ENCODE results near the gene MRPS18A. TPM values are rescaled to one million over a fixed set of nuclear protein-coding genes. Genes with fewer than 3 reads are reported as not detected.

MRPS18A gene
- total RNA-seq, 1 donor from 2014 or later, result 34.5 TPM

DNA sequence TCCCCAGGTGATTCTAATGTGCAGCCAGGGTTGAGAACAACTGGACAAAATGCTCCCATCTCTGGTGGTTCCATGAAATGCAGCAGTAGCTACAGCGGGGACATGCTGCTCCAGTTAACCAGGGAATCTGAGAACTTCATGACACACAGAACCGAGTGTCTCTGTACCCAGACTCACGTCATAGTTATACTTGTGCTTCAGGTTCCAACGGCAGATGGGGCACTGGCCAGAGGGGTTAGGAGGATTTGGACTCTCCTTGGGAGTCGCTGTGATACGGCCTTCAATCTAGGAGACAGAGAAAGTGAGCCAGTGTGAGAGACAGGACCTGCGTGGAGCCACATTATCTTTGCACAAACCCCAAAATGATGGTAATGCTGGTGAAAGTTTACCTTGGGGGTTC is 9.2 kb downstream of the MRPS18A start:
- Mint-ChIP-seq H3K36me3 (peaks cover 26% of the 10 kb centered on the region), H3K4me1 (peaks cover 5% of the 10 kb centered on the region), H3K27me3 (ENCODE audit: insufficient read depth, low read depth) (peaks cover 3% of the 10 kb centered on the region), H3K27ac (no peak overlapping the region), H3K9me3 (no peaks in the 10 kb centered on the region), H3K4me3 (no peak overlapping the region)
- H3K27me3 ChIP-seq, result no peaks in the 10 kb centered on the region
- no peaks in the 10 kb centered on the region for H3F3A ChIP-seq (ENCODE audit: low read depth)
- H3K4me2 ChIP-seq, result no peak overlapping the region
- DNase-seq (ENCODE audit: low spot score), result no peak
- H2AFZ ChIP-seq (replicated peaks), result no peak overlapping the region
- no peak overlapping the region for H3K27ac ChIP-seq
- peaks cover 36% of the 10 kb centered on the region for H3K79me2 ChIP-seq (ENCODE audit: low read depth)
- H3K9me3 ChIP-seq (ENCODE audit: low read depth), result no peaks in the 10 kb centered on the region
- H4K20me1 ChIP-seq (ENCODE audit: low read depth), result peaks cover 33% of the 10 kb centered on the region
- TF ChIP-seq EZH2phosphoT487 (IDR thresholded peaks at IDR 0.05), result no peak
- no peaks in the 10 kb centered on the region for H3K36me3 ChIP-seq
- no peak overlapping the region for H3K9ac ChIP-seq
- no peak overlapping the region for H3K4me3 ChIP-seq
- no peaks in the 10 kb centered on the region for H3K4me1 ChIP-seq

GRCh38 chr6:43677759-43678158 is 9.8 kb downstream of the MRPS18A start:
- H3K9ac ChIP-seq, result no peak overlapping the region
- peaks cover 3% of the 10 kb centered on the region for H3K27me3 Mint-ChIP-seq (ENCODE audit: insufficient read depth, low read depth)
- DNase-seq (ENCODE audit: low spot score), result no peak
- H3K4me2 ChIP-seq, result no peak overlapping the region
- H4K20me1 ChIP-seq (ENCODE audit: low read depth), result peaks cover 27% of the 10 kb centered on the region
- no peaks in the 10 kb centered on the region for H3K4me1 ChIP-seq
- H3K9me3 Mint-ChIP-seq, result no peaks in the 10 kb centered on the region
- H3K27ac ChIP-seq, result no peak overlapping the region
- H3K27ac Mint-ChIP-seq, result no peak overlapping the region
- no peaks in the 10 kb centered on the region for H3K27me3 ChIP-seq
- H3K36me3 Mint-ChIP-seq, result peaks cover 29% of the 10 kb centered on the region
- H3K79me2 ChIP-seq (ENCODE audit: low read depth), result peaks cover 30% of the 10 kb centered on the region
- H3F3A ChIP-seq (ENCODE audit: low read depth), result no peaks in the 10 kb centered on the region
- no peaks in the 10 kb centered on the region for H3K36me3 ChIP-seq
- no peaks in the 10 kb centered on the region for H3K9me3 ChIP-seq (ENCODE audit: low read depth)
- no peak overlapping the region for H2AFZ ChIP-seq (replicated peaks)
- no peak overlapping the region for H3K4me3 ChIP-seq
- peaks cover 5% of the 10 kb centered on the region for H3K4me1 Mint-ChIP-seq
- no peak for TF ChIP-seq EZH2phosphoT487 (IDR thresholded peaks at IDR 0.05)
- no peak for TF ChIP-seq EZH2 (IDR thresholded peaks at IDR 0.05)
- TF ChIP-seq CTCF (IDR thresholded peaks at IDR 0.05), result no peak
- no peak overlapping the region for H3K4me3 Mint-ChIP-seq

GRCh38 chr6:43676962-43677606 is 10.5 kb downstream of the MRPS18A start:
- Histone ChIP-seq H2AFZ (replicated peaks) (no peak overlapping the region), H3F3A (ENCODE audit: low read depth) (no peaks in the 10 kb centered on the region), H4K20me1 (ENCODE audit: low read depth) (peaks cover 21% of the 10 kb centered on the region), H3K36me3 (no peaks in the 10 kb centered on the region), H3K27ac (no peak overlapping the region), H3K9me3 (ENCODE audit: low read depth) (no peaks in the 10 kb centered on the region), H3K27me3 (no peaks in the 10 kb centered on the region), H3K4me2 (no peak overlapping the region), H3K4me3 (no peak overlapping the region), H3K9ac (no peak overlapping the region), H3K4me1 (no peaks in the 10 kb centered on the region), H3K79me2 (ENCODE audit: low read depth) (peaks cover 23% of the 10 kb centered on the region)
- Mint-ChIP-seq H3K36me3 (peaks cover 28% of the 10 kb centered on the region), H3K27ac (no peak overlapping the region), H3K27me3 (ENCODE audit: insufficient read depth, low read depth) (peaks cover 3% of the 10 kb centered on the region), H3K4me3 (no peak overlapping the region), H3K4me1 (peaks cover 5% of the 10 kb centered on the region), H3K9me3 (no peaks in the 10 kb centered on the region)
- no peak for DNase-seq (ENCODE audit: low spot score)
- TF ChIP-seq EZH2 (IDR thresholded peaks at IDR 0.05) (no peak), CTCF (IDR thresholded peaks at IDR 0.05) (no peak), EZH2phosphoT487 (IDR thresholded peaks at IDR 0.05) (no peak)

GRCh38 chr6:43674921-43675320 is 12.7 kb downstream of the MRPS18A start:
- Histone ChIP-seq H3K27me3 (no peaks in the 10 kb centered on the region), H3K4me2 (no peak overlapping the region), H3K9me3 (ENCODE audit: low read depth) (no peaks in the 10 kb centered on the region), H3K27ac (no peak overlapping the region), H3K4me1 (peaks cover 2% of the 10 kb centered on the region), H3K9ac (no peak overlapping the region), H3K79me2 (ENCODE audit: low read depth) (peaks cover 2% of the 10 kb centered on the region), H3F3A (ENCODE audit: low read depth) (peaks cover 14% of the 10 kb centered on the region), H3K36me3 (no peaks in the 10 kb centered on the region), H4K20me1 (ENCODE audit: low read depth) (no peaks in the 10 kb centered on the region), H2AFZ (replicated peaks) (no peak overlapping the region), H3K4me3 (no peak overlapping the region)
- H3K27ac Mint-ChIP-seq, result no peak overlapping the region
- peaks cover 3% of the 10 kb centered on the region for H3K4me1 Mint-ChIP-seq
- TF ChIP-seq CTCF (IDR thresholded peaks at IDR 0.05) (no peak), EZH2 (IDR thresholded peaks at IDR 0.05) (no peak), EZH2phosphoT487 (IDR thresholded peaks at IDR 0.05) (no peak)
- no peak for DNase-seq (ENCODE audit: low spot score)
- peaks cover 26% of the 10 kb centered on the region for H3K36me3 Mint-ChIP-seq
- no peak overlapping the region for H3K4me3 Mint-ChIP-seq
- peaks cover 4% of the 10 kb centered on the region for H3K27me3 Mint-ChIP-seq (ENCODE audit: insufficient read depth, low read depth)
- no peaks in the 10 kb centered on the region for H3K9me3 Mint-ChIP-seq
